EH (cell line): ENCODE data around the gene SLC24A4.

Experiments used
- DNase-seq: peaks from one replicate; pipeline ENCODE4 v3.0.0-alpha.2; 2015; ENCODE audit warnings: low read depth

The SLC24A4 gene

DNA sequence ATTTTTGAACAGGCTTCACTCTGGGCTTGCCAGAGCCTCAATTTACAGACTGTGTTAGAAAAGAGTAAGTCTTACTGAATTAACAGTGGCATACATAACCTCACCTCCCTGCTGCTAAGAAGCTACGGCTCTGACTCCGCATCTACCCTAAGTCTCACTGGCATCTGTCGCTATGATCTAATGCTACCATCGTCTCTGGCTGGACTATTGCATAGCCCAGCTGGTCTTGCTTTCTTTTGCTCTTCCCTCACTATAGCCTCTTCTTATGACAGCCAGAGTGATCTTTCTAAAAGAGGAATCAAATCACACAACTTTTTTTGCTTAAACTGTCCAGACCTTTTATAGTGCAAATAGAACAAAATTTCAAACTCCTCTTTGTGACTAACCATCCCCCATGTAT, 81.1 kb downstream of the SLC24A4 start:
- DNase-seq = no peak

DNA sequence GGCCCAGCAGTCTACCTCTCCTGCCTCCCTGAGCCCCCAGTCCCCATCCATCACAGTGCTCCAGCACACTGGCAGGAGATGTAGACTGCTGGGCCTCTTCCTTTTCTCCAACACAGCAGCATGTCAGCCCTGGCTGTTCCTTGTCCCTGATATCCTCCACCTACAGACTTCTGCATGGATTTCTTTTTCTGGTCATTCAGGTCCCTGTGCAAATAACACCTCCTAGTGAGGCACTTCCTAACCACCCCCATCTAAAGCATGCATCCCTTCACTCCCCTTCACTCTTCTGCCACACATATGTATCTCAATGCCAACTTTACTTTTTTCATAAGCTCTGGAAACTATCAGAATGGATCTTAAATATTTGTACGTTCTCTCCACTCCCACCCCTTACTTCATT, 81.5 kb downstream of the SLC24A4 start:
- no peak for DNase-seq

DNA sequence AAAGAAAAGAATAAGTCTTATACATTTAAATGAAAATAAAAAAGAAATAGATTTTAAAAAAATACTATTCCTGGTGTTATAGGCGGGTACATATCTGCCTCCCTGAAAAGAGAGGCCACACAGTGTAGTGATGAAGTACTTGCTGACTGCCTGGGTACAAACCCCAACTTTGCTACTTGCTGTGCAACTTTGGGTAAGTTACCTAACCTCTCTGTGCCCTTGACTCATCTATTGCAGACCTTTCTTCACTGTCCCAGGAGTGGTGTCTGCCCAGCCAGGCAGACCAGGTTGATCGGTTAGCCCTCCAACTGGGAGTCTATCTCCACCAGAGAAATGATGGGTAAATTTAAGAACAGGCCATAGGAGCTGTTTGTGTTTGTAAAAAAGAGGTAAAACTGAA, 82.0 kb downstream of the SLC24A4 start:
- DNase-seq = no peak

DNA sequence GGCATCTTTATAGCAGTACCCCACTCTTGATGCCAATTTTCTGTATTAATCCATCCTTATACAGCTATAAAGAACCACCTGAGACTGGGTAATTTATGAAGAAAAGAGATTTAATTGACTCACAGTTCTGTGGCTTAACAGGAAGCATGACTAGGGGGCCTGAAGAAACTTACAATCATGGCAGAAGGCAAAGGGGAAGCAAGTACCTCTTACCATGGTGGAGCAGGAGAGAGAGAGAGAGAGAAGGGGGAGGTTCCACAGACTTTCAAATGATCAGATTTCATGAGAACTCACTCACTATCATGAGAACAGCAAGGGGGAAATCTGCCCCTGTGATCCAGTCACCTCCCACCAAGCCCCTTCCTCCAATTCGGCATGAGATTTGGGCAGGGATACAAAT, 84.4 kb downstream of the SLC24A4 start:
- DNase-seq = no peak

DNA sequence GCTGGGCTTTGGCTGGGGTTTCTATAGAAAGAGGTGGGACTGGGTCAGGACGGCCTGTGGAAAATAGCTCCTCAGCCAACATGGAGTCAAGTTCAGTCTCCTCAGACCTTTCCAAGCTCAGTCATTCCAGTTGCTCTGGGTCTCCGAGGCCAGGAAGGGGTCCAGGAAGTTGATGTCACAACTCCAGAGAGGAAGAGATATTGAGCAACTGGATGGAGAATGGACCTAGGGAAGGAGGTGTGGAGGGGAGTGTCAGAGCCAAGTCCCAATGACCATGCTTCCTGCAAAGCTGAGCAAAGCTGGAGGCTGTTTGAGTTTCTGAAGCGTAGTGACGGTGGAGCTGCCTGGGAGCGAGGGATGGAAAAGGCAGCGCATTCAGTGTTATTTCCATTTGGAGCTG, 86.1 kb downstream of the SLC24A4 start:
- DNase-seq = peak; percentile 20

DNA sequence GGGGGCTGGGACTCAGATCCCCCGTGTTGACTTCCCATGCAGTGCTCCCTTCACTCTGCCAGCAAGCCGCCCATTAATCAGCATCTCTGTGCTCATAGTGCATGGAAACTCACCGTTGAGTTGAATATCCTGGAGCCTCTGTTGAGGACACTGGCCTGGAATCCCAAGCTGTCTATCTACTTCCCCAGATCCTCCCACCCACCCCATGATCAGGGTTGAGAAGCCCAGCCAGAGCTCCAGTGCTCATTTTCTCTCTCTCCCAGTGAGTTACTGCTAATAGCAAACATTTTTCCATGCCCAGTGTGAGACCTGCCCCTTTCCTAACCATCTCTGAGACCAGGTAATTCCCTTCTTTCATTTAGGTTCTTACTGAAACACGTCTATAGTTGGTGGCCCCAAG, 88.2 kb downstream of the SLC24A4 start:
- DNase-seq = no peak

DNA sequence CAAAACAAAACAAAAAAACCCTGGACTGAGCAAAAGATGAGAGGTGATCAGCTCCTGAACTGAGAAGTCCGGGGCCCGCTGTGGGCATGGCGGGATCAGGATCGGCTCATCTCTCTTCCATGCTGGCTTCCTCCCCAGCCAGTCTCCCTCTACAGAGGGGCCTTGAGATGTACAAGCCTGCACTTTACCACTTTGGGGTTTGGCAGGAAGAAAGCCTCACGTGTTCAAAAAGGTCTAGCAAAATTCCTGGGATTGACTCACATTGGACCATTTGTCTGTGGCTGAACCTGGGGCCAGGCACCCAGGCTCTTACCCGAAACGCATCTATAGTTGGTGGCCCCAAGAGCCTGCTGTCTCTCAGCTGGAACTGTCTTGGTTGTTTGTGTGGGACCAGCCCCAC, 89.0 kb downstream of the SLC24A4 start:
- no peak for DNase-seq

DNA sequence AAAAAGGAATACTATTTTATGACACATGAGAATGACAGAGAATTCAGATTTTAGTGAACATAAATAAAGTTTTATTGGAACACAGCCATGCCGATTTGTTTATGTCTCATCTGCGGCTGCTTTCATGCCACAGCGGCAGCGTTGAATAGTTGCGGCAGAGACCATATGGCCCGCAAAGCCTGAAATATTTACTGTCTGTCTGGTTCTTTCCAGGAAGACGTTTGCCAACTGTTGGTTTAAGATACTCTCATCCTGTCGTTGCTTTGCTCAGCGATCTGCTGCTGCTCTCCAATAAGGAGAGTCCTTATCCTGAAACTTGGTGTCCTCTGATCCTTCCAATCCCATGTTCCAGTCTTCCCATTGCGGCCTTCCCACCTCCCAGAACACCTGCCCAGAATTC, 89.9 kb downstream of the SLC24A4 start:
- DNase-seq = peak; percentile 48

DNA sequence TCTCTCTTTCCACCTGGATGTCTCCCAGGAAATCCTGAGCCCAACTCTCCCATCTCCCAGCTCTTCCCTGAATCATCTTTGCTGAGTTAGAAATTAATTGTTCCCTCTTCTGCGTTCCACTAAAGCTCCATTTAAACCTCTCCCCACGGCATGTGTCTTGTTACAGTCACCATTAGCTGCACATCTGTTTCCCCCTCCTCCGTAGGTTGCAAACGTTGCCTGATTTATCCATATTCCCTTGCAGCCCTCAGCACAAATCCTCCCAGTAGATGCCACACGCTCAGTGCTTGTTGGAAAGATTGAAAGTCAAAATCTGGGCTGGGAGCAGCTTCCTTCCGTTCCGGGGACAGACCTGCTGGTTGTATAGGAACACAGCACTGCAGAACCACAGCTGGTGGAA, 90.4 kb downstream of the SLC24A4 start:
- no peak for DNase-seq

DNA sequence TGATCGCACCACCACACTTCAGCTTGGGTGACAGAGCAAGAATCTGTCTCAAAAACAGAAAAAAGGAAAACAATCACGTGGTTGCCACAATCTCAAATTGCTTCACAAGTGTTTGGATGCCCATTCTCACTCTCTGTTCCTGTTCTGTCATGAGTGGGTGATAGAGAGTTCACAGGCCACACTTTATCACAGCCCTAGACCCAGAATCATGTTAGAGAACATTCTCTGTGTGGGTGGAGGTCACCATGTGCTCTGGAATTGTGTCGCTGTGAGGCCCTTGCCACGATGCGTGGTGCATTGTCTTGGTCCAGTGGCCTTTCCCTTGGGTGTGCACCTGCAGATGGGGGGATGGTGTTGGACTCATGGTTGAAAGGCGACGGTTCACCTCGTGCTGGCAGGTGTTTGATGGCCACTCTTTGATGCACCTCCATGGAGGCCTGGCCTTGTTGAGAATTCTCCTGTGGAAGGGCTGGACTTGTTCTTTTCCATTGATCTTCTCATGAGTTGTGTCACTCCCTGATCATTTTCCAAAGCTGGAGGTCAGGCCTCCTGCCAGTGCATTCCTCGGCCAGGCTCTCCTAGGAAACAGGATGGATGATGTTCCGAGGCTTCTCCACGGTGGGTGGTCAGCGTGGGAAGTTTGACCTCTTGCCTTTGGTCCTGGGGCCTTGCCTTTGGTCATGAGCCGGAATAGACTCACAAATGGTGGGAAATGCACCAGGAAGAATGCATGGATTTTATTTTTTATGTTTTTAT, 91.9 kb downstream of the SLC24A4 start:
- no peak for DNase-seq

DNA sequence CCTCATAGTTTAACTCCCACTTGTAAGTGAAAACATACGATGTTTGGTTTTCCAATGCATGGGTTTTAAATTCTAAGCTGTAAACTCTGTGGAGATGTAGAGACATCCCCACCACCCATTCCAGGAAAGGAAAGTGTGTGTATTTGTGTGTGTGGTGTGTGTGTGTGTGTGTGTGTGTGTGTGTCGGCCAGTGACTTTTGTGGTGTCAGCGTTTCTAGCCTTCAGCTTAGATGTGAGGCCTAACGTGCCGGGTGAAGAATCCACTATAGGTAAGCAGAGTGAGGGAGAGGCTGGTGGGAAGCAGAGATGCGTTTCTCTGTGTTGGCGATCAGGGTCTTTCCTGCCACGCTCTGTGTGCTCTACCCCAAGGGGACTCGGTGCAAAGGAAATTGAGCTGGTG, 93.0 kb downstream of the SLC24A4 start:
- DNase-seq = no peak

DNA sequence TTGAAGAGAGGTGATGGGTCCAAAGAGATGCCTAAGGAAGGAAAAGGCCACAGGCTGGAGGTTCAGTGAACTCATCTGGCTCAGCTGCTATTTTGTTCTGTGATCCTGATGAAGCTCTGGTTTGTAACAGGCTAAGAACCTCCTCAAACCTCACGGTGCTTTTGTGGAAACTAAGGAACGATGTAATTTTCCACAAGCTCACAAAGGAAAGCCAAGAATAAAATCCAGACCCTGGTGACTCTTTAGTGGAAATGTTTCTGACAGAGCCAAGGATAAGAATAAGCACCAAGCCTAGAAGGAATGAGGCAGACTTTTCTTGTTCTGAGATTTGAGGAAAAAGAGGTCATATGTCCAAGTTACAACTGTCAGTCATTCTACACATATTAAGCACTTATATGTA, 93.6 kb downstream of the SLC24A4 start:
- no peak for DNase-seq

DNA sequence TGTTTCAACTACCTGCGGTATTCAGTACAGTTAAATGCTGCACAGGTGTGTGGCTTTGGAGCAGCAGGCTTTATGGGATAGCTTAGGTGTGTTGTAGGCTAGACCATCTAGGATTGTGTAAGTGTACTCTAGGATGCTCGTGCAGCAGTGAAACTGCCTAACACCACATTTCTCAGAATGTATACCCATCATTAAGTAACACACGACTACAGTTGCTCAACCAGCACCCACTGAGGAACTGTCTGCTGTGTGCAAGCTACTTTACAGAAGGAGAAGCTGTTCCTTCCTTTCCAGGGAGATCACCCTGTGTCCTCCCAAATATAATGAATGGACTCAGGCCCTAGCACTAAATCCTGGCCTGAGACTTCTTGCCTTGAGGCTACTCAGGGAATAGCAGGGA, 94.8 kb downstream of the SLC24A4 start:
- no peak for DNase-seq

DNA sequence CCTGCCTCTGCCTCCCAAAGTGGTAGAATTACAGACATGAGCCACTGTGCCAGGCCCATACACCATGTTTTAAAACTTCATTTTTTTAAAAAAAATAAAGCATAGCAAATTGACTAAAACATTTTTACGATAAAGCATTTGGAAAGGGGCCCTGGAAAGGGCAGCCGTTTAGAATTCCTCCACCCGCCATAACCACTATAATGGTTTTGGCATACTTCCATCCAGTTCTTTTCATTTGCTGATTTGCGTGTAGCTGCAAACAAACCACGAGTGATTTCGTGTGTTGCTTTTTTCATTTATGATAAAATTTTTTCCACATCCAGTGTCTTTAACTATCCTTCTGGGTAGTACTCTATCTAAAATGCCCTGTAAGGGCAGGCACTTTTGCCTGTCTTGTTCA, 98.8 kb downstream of the SLC24A4 start:
- DNase-seq = peak; percentile 68

DNA sequence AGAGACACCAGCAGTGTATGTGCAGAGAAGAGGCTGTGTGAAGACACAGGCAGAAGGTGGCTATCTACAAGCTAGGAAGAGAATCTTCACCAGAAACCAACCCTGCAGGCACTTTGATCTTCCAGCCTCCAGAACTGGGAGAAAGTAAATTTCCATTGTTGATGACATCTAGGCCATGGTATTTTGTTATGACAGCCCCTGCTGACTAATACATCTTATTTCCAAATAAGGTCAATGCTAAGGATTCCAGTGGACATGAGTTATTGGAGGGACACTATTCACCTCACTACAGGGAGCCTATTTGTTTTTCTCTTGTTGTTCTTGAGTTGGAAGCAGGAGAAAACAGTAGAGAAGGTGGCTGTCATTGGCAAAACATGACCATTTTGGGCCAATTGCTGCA, 102.1 kb downstream of the SLC24A4 start:
- peak; percentile 72 for DNase-seq

DNA sequence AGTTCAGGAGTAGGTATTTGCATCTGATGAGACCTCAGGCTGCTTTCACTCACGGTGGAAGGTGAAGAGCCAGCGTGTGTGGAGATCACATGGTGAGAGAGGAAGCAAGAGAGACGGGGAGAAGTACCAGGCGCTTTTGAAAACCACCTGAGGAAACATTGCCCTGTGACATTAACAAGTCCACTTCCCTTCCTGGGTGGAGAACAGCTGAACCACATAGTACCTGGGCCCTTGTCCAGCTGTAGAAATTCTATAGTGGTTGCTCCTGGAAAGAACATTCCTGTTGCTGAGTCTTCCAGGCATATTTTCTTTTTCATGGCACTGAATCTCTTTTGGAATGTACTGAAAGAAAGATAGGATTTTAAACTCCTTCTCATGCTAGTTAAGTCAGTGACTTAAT, 103.3 kb downstream of the SLC24A4 start:
- DNase-seq = peak; percentile 68

DNA sequence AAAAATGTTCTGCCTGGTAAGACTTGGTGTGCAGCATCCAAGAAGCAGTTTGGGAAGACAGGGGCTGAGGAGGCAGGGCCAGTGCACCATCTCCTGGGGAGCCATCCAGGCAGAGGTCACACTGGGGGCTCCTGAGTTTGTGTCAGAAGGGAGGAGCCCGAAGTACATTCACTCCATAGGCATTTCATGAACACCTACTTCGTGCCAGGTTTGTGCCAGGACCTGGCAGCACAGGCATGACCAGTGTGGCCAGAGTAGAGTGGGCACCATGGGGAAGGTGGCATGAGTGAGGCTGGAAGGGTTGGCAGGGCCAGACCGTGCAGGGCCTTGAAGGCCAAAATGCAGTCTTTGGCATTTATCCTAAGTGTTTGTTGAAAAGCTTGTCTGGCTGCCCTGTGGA, 104.1 kb downstream of the SLC24A4 start:
- no peak for DNase-seq

DNA sequence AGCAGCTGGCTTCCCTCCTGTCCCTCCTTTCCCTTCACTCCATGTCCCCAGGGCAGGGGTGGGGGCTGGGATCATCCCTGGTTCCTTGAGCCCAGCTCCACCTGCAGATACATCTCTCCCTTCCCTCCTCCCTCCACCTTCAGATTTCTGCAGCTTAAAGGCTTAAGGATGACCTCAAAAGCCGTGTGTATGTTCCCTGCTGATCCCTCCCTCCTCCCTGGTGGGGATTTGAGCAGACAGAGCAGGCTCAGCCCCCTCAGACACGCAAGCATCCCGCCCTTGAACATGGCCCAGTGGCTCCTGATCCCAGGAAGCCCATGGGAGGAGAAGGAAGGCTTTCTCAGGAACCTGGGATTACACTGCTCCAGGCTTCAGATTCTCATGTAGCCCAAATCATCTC, 107.7 kb downstream of the SLC24A4 start:
- no peak for DNase-seq

DNA sequence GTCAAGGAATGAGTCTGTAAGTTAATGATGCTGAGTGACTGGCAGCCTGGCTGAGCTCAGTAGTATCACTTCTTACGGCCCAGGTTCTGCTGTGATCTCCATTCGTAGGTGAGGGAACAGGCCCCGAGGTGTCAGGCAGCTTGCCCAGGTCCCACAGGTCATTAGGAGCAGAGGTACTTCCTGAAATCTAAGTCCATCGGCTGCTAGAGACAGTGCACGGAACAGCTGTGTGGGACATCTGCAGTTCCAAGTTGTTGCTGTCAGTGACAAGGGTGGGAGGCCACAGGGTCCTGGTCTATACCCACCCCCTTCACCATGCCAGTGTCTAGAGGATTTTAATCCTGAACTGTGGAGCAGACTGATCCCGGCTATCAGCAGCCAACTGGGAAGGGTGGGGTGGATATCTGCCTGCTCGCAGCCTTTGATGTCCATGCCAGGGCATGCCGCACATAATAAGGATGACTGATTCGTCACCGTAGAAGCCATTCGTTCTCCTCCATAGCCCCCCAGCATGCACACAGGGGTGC, 108.3 kb downstream of the SLC24A4 start:
- DNase-seq = no peak

DNA sequence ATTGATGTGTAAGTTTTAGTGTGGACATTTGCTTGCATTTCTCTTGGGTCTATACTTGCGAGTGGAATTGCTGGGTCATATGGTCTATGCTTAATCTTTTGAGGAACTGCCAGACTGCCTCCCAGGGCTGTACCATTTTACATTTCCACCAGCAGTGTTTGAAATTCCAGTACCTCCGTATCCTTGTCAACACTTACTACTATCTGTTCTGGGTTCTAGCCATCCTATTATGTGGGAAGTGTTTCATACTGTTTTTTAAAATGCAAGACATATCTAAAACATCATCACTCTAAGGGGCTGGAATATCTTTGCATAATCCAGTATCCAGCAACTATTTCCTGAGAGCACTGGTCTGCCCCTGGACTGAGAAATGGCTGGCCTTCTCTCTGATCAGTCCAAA, 110.4 kb downstream of the SLC24A4 start:
- no peak for DNase-seq

DNA sequence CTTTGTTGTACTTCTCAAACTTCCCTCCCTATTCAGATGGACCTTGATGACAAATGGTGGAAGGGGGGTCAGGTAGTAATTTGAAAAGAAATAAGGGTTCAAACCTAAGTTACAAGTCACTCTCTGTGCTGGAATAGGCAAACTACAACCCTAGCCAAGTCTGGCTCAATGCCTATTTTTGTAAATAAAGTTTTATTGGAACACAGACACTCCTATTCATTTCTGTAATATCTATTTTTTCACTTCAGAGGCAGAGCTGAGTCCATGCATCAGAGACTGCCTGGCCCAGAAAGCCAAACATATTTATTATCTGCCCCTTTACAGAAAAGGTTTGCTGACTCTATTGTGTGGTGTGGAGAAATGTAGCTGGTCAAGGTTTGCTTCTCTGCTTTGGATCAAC, 112.2 kb downstream of the SLC24A4 start:
- no peak for DNase-seq

DNA sequence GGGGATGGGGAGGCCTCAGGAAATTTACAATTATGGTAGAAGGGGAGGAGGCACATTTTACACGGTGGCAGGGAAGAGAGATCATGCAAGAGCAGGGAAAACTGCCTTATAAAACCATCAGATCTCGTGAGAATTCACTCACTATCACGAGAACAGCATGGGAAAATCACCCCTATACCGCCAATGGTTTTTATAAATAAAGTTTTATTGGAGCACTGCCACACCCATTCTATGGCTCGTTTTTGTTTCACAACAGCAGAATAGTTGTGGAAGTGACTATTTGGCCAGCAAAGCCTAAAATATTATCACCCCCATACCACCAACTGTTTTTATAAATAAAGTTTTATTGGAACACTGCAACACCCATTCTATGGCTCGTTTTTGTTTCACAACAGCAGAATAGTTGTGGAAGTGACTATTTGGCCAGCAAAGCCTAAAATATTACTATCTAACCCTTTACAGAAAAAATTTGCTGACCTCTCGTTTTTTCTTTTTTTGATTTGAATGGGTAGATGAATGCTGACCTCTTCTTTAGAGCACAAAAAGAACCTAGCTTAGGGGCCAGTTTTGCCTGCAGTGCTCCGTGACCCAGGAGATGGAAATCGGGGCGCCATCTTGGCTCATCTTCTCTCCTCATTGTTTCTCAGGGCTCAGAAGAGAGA, 113.3 kb downstream of the SLC24A4 start:
- no peak for DNase-seq

DNA sequence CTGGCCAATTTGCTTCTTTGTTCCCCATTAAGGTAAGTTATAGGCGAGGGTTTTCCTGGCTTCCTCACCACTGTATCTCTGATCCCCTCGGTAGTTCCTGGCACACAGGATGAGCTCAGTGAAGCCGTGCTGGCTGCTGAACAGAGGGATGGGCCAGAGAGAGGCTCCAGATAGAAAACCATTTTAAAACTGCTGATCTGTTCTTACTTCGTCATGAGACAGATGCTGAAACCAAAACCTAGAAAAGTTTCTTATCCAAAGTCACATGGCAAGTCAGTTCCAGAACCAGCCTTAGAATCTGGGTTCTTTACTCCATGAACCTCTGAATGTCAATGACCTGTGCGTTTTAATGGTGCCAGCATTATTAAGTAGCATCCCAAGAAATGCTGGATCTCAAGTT, 114.3 kb downstream of the SLC24A4 start:
- DNase-seq = no peak
